Measurements from ENCODE around the gene KIF6.

GRCh38 chr6:39540454-39540853 is 184.8 kb downstream of the KIF6 start:
- no peak for TF ChIP-seq CTCF (IDR thresholded peaks at IDR 0.05)
- TF ChIP-seq RCOR1 (IDR thresholded peaks at IDR 0.05; ENCODE audit: low read depth, low read length), result no peak
- no peak for TF ChIP-seq BHLHE40 (IDR thresholded peaks at IDR 0.05; ENCODE audit: low read depth, low read length)
- TF ChIP-seq FOSL2 (IDR thresholded peaks at IDR 0.05), result no peak
- TF ChIP-seq FOSL2 (CRISPR knock-in tag; IDR thresholded peaks at IDR 0.05), result no peak
- TF ChIP-seq PHF8 (IDR thresholded peaks at IDR 0.05; ENCODE audit: borderline replicate concordance, low read depth), result no peak
- no peak for TF ChIP-seq POLR2AphosphoS2 (conservative IDR thresholded peaks at IDR 0.05; ENCODE audit: low read length)

Data from A549 (cell line).